ENCODE measurements around the gene UNC79.

Gene UNC79

DNA sequence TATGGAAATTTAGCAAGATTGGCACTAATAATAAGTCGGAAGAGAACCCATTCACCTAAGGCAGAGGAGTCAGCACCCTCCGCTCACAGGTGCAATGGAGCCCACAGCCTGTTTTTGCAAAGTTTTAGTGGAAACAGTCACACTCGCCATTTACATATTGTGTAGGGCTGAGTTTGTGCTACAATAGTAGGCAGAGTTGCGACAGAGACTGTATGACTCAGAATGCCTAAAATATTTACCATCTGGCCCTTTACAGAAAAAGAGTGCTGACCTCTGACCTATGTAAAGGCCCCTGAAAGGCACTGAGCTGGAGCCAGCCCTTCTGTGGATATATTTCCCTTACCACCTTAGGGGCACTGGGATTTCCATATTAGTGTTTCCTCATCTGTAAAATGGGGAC is 278.5 kb downstream of the UNC79 start:
- DNase-seq (ENCODE audit: low spot score): no peak

DNA sequence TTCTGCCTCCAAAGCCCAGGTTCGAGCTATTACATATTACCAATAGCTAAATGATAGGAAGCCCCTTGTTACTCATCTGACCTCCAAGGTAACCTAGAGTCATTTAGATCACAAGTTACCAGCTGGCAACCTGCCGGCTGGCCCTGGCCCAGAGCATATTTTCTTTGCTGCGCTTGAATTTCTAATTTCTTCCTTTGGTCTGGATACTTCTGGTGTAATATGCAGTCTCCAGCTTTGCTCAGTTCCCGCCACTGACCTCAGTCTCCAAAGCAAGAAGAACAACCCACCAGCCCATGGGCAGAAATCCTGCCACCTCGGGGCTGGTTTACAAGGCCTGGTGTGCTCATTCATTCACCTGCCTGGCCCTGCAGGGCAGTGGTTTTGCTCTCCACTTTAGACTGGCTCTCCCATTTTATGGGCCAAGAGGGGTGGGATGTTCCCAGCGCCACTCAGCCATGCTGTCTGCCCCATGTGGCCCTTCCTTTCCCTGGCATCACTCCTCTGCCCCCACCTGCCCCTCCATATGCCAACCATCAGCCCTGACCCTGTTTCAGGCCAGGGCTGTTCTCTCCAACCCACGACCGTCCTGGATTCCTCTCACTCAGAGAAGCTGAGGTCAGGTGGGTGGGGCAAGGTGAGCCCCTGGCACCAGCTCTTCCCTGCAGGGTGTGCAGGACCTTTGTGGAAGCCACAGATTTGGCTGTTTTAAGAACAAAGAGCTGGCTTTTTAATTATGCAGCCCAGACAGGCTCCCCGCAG is 281.5 kb downstream of the UNC79 start:
- DNase-seq (ENCODE audit: low spot score): no peak

DNA sequence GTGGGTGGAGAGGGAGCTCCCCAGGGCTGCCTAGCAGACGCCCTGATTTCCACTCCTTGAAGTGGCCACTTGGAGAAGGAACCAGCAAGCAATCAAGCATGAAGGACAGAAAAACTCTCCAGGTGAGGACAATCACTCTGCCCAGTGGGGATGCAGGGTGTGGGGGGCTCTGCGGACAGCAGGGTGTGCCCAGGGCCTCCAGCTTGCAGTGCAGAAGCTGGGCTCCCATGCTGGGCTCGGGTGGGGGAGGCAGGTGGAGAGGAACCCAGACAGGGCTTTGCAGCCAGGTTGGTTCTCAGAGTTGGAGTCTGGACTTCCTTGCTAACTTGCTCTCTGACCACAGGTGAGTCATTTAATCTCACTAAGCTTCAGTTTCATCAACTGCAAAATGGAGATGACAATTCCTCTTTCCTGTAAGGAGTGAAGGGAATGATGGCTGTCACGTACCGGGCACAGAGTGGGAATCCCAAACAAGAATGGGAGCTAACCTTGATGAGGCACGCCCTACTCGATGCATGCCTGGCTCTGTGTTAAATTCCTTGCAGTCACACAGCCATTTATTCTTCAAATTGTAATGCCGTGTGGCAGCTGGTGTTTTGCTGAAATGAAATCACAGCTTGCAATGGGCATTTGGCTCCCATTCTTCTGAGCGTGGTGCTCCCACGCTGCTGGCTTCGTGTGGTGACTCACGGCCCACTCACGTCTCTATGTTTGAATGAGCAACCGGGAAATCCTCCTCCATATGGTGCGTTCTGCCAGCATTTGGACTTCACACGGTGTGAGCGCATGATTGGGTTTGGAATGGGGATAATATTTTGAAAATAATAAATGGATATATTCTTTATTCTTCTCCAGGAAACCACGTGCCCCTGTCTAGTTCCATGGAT is 282.3 kb downstream of the UNC79 start:
- DNase-seq (ENCODE audit: low spot score): no peak

DNA sequence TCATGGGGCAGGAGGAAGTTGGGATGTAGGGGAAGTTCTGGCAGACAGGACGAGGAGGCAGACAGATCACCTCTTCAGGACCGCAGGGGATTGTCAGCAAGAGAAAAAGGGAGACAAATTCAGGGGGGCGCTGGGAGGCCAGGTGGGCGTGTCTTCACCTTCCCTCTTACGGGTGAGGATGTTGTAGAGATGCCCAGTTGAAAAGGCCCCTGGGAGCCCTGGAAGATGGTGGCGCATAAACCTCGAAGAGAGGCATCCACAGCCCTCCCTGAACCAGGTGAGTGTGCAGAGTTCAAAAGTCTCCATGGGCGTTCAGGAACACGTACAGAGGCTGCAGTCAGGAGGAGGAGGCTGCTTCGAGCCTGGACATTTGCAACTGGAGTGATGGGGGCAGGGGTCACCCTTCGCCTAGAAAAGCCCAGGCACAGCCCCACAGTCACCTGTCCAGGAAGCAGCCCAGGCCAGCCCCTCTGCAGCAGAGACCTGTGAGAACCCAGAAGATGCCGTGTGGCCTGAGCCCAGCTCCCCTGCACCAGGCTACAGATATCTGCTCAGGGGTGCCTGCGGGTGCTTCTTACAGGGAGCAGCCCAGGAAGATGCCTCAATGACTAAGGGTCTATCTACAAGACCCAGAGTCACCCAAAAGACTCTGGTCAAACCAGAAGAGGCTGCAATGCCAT is 283.1 kb downstream of the UNC79 start:
- DNase-seq (ENCODE audit: low spot score): no peak

DNA sequence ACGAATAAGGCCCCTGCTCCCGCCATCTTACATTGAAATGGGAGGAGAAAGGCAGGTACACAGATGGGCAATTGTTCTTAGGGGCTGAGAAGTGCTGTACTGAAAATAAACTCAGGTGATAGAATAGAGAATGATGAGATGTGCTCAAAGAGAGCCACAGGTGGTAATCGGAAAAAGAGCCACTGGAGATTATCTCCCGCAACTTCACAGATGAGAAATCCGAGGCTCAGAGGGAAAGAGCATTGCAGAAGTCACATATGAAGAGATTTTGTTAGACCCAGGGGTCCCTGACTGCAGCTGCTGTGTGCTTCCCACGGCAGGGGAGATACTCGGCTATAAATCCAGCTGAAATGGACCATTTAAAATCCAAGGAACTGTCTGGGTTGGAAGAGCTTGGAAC is 283.9 kb downstream of the UNC79 start:
- no peak for DNase-seq (ENCODE audit: low spot score)

DNA sequence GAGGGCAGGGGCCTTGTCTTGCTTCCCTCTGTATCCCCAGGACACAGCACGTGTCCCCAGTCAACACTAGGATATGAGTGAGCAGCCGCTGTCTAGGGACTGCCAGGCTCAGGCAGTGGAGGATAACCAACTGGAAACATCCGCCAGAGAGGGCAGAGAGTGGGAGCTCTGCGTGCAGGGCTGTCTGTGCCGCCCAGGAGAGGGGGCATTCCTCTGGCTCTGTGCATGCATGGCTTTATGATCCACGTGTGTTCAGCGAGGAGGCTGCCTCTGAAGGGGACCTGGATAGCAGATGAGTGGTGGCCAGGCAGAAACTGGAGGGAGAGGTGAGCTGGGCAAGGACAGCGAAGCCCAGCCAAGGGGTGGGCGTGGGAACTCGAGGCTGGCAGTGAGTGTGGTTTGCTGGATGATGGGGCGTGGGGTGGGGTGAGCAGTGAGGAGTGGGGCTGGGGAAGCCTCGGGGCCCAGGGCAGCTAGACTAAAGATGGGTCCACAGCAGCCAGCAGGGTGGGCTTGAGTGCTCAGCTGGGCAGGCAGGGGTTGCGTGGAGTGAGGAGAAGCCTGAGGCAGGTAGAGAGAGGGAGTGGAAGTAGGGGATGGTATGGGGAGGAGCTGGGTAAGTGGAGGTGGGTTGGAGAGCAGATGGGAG is 284.7 kb downstream of the UNC79 start:
- DNase-seq (ENCODE audit: low spot score): no peak

DNA sequence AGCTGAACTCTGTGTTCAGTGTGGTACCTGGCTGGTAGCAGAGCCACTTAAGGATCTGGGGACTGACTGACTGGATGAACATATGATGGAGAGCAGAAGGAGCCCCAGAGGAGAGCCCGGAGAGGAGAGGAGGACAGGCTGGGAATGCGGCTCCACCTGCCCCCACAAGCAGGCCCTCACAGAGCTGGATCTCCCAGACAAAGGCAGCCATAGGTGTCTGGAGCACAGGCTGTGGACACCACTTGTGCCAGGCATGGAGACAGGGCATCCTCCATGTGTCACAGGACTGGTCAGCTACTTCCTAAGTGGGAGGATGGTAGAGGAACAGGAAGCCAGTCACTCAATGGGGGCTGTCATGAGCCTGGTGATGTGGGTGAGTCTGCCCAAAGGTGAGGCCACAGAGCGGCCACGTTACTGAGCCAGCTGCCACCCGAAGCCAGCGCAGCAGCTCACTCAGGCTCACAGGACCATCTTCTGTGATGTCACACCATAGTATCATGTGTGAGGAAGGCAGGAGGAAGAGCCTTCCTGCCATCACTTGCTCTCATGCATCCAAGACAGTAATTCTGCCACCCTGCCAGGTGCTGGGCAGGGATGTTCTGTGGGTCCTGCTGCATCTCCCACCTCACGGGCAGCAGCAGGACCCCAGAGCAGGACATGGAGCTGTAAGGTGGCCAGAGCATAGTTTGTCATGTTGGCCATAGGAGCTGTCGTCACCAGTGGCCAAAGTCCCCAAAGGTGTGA is 285.4 kb downstream of the UNC79 start:
- DNase-seq (ENCODE audit: low spot score): no peak

DNA sequence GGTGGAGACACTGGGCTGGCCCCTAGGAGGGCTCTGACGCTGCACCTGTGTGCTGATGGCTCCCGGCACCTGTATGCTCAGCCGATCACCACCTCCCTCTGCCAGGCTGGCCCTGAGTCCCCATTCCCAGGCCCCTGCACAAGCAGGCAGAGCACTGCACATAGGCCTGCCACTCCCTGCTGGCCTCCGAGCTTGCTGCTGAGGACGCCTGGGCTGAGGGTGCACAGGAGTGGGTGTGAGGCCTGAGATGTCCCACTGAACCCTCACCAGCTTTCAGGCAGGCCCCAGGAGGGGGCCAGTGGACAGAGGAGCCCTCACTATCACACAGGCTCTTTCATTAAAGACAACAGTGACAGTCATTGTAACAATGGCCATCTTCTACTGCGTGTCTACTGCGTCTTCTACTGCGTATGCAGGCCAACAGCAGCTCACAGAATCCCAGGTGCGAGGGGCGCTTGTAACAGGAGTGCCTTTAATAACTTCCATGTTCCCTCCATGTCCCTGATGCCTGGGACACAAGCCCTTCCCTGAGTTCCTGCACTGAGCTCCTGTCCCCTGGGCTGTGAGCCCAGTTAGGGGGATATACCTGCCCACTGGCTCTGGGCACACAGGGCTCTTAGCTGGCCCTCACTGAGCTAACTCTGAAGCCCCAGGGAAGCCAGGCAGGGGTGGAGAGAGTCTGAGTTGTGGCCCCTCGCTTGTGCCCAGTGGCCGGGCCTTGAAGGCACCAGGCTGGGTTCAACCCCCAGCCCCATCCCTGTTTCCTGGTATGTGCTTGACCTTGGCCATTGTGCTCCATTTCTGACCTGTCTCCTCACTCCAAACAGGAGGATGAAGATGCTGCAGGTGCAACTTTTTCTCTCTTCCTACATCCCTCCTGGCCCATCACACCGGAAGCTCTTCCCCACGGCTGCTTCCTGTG is 286.3 kb downstream of the UNC79 start:
- DNase-seq (ENCODE audit: low spot score): no peak

DNA sequence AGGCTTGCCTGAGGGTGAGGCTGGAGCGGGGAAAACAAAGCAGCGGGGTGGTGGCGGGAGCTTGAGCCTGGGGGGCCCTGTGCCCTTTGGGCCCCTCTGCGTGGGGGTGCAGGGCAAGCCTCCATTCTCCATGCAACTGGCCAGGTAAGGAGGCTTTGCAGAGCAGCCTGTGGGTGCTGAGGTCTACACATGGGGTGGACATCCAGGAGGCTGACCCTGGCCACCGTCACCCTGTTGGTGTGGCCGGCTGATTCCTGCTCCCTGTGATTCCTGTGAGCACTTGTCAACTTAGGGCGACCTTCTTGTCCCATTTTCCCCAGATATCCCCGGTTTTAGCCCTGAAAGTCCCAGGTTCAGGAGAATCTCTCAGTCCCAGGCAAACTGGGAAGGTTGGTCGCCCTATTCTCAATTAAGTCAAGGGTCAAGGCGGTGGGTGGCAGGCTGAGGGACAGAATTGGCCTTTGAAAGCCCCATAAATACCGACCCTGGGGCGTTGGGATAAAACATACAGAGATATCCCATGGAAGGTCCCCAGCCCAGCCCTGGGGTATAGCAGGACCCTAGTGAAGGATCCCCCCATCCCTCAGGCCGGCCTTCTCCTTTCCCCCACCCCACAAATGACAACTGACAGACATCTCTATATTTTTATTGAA is 287.1 kb downstream of the UNC79 start:
- no peak for DNase-seq (ENCODE audit: low spot score)

DNA sequence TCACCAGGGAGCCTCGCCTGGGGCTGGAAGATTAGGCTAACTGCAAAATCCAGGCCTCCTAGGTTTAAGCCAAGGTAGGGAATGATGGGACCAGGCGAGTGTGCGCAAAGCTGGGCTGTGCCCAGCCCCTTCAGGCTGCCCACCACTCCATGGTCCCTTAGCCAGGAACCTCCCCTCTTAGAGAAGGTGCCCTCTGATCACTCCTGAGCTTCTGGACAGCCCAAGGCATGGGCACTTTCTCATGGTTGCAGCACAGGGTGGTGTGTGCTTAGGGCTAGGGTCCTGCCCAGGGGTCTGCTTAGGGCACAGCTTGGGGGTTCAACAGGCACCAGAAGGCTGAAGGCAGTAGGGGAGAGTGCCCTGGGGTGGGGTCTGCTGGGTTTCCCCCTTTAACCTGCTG is 288.5 kb downstream of the UNC79 start:
- no peak for DNase-seq (ENCODE audit: low spot score)

DNA sequence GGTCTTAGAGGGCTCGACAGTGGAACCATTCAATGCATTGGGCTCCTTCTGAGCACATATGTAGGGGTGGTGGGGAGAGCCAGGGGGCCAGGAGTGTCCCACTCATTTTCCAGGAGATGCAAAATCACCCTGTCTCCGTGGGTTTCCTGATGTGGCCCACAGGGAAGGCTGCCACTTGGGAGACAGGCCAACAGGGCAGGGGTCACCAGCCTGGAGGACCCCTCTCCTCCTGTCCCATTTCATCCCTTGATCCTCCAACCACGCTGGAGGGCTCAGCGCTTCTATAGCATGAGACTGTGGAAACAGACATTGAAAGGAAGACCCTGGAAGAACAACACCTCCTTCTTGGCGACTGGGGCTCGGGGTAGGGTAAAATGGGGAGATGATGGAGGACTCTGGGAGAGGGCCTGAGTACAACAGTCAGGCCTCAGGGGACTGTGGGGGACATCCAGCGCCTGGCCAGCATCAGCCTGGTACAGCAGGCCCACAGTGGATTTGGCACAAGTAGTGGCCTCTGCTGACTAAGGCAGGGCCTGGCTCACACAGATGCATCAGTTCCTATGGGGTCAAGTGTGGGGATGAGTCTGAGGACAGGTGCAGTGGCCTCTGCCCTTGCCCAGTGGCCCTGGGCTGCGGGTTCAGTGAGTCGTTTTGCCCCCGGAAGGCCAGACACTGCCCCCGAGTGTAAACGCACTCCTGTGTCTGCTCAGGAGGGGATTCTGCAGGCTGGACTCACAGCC is 289.5 kb downstream of the UNC79 start:
- no peak for DNase-seq (ENCODE audit: low spot score)

DNA sequence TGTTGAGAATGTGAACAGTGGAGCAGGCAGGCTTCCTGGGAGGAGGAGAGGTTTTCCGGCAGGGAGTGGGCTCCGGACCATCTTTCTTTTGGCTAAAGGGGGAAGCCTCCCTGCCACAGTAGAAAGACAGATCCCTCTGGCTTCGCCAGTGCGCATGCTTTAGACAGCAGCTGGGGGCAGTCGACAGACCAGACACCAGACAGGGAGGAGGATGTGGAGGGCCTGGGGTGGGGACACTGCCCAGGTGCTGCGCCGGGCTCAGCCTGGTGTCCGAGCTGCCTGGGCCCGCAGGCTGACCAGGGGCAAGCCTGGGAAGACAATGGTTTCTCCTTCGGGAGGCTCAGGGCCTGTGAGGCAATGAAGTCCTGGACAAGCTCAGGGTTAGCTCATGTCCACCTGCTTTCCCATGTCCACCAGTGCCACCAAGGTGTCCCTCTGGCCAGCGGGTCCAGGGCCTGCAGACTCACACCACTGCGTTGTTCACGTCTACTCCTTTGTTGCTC is 290.3 kb downstream of the UNC79 start:
- no peak for DNase-seq (ENCODE audit: low spot score)

DNA sequence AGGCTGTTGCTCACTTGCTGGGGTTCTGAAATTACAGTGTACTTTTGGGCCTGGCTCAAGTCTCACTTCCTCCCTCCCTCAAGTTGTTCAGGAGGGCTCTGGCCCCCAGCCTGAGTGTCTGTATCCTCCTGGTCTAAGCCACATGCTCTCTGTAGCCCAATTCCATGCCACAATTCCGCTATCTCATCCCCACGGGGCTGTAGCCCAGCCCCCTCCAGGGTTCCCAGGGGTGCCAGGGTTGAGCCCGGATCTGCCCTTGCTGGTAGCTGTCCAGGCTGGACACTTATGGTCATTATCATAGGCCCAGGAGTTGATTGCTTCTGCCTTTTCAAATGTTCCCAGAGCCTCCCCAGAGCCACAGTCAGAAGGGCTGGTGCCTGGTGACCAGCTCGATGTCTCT is 292.3 kb downstream of the UNC79 start:
- no peak for DNase-seq (ENCODE audit: low spot score)

DNA sequence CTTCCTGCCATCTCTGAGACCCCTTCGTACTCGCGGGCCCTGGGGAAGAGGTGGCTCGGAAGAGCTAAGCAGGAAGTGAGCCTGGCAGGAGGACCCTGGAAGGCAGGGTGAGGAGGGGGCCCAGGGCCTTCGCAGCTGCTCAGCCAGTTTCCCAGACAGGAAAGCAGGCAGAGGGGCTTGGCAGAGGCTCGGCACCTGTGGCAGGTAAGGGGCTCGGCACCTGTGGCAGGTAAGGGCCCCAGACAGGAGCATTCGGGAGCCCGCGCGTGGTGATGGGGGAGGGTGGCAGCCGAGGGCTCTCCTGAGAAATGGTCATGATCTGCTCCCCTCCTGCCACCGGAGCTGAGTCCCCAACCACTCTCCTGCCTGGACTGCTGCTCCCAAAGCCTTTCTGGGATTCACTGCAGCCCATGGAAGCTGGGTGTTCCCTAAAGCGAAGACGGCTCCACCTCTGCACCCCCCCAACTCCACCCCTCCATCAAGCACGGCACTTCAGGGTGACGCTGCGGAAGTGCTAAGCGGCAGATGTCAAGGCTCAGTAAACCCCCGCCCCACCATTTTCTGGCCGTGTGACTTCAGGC is 294.4 kb downstream of the UNC79 start:
- no peak for DNase-seq (ENCODE audit: low spot score)

DNA sequence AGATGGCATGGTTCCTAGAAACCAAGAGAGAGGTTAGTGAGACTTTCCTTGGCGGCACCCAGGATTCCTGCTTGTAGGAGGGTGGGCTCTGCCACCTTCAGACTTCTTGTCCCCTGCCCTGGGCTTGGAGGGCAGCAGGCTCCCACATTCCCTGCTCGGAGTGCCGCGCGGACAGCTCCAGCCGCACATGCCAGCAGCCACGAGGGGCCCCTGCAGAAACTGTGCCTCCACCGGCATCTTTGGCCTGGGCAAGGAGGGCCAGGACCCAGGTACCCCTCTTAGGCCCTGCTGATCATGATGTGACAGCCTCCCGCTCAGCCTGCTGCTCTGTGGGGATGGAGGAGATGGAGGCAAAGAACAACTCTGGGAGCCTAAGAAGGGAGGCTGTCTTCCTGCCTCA is 295.3 kb downstream of the UNC79 start:
- no peak for DNase-seq (ENCODE audit: low spot score)

DNA sequence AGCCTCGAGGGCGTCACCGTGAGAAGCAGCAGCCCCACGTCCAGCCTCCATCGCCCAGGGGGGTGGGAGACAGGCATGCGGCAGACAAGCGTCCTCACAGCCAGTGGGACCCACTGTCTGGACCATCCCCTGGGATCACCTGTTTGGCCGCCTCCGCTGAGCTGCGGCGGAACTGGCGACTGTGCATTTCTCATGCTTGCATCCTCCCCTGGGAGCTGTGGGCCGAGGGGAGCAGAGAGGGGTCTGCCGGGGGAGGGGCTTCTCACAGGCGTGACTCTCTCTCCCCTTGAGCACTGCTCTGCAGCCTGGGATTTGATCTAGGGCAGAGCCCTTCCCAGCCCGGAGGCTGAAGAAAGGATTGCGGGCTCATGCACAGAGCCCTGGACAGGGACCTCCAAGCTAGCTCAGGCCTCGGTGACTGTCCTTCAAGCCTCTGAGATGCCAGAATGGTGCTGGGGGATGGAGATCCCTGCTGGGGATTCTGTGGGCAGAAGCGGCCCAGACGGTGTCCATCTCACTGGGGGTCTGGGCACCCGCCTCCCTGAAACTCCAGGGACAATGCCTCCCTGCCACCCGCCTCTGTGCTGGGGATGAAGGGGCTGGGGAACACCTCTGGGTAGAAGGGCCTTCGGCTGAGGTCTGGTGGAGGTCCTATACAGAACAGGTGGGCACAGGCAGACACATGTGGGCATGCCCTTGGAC is 296.5 kb downstream of the UNC79 start:
- DNase-seq (ENCODE audit: low spot score): no peak

DNA sequence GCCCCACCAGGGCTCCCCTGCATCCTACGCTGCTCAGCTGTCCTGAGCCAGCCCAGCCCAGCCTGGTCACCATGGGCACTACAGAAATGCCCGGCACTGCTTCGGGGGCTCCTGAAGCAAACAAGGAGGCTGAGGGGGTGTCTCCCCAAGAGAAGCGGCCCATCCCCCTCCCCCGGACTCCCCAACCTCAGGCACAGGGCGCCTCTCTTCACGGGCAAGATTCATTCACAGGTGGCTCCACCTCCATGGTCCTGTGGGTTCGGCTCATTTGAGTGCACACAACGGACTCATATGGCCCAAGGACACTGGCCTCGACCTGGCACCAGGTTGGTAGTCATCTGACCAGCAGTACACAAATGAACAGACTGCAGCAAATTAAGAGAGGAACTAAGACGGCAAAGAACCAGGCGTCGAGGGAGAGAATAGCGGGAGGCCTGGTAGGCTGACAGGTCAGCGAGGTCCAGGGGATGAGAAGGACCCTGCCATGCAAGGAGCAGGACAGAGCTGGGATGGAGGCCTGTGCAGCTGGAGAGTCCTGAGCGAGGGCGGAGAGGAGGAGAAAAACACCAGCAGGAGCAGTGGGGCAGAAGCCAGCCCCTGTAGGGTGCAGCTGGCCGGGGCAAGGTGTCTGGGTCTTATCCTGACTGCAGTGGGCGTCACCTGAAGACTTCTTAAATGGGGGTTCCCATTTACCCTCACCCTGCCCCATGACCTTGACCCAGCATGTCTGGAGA is 297.3 kb downstream of the UNC79 start:
- no peak for DNase-seq (ENCODE audit: low spot score)
